Tibial nerve (tissue), 3 donors: ENCODE results near the gene PNKP.

Experiments
- POLR2A ChIP-seq, 2 donors: fragments of 450-650 bp; IDR thresholded peaks; one replicate each; pipeline ENCODE4 v1.6.1; 2017; ENCODE audit warnings: antibody characterized with exemption in 2 of 2, mild to moderate bottlenecking in 2 of 2, moderate library complexity in 2 of 2
- TF ChIP-seq, protein P1 (sequence below), 5 experiments: fragments of 200-600 bp in 3 of 5; fragments of 450-650 bp in 2 of 5; sonication (generic) in 3 of 5; IDR thresholded peaks; one replicate each; pipeline ENCODE4 v1.5.1; 2016 to 2019; ENCODE audit warnings: antibody characterized with exemption in 5 of 5, mild to moderate bottlenecking in 3 of 5, moderate library complexity in 2 of 5

DNA sequence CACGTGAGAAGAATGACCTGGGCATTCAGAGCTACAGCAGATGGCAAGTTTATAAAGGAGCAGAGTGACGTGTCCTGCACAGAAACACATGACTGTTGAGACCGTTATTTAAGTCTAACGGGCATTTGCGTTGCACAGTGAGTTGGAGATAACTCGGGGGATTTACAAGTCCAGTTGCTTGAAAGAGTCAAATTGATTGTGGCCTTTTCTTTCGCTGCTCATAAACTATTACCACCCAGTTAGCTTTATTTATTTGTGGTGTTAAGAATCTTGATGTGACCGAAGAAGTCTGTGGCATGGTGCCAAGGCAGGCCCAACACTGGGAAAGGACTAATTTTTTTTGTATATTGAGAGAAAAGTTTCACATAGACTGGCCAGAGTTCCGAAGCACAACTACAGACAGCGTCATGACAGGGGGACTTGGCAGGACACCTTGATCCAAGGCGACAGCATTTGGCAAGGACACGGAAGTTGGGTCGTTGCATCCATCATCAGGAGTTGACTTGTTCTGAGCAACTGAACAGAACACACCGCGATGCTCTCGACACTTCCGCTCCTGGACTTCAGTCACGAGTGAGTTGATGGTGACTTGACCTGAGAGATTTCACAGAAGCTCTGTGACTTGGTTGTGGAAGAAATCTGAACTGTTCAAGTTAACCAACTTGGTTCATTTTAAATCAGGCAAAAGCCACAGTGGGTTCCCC lies 28.3 kb downstream of the PNKP start:
- TF ChIP-seq, protein P1, sequence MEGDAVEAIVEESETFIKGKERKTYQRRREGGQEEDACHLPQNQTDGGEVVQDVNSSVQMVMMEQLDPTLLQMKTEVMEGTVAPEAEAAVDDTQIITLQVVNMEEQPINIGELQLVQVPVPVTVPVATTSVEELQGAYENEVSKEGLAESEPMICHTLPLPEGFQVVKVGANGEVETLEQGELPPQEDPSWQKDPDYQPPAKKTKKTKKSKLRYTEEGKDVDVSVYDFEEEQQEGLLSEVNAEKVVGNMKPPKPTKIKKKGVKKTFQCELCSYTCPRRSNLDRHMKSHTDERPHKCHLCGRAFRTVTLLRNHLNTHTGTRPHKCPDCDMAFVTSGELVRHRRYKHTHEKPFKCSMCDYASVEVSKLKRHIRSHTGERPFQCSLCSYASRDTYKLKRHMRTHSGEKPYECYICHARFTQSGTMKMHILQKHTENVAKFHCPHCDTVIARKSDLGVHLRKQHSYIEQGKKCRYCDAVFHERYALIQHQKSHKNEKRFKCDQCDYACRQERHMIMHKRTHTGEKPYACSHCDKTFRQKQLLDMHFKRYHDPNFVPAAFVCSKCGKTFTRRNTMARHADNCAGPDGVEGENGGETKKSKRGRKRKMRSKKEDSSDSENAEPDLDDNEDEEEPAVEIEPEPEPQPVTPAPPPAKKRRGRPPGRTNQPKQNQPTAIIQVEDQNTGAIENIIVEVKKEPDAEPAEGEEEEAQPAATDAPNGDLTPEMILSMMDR (IDR thresholded peaks at IDR 0.05): no peak
- no peak for TF ChIP-seq POLR2A (IDR thresholded peaks at IDR 0.05)
